ENCODE results near the gene NUMBL.

- TF ChIP-seq, protein P1, sequence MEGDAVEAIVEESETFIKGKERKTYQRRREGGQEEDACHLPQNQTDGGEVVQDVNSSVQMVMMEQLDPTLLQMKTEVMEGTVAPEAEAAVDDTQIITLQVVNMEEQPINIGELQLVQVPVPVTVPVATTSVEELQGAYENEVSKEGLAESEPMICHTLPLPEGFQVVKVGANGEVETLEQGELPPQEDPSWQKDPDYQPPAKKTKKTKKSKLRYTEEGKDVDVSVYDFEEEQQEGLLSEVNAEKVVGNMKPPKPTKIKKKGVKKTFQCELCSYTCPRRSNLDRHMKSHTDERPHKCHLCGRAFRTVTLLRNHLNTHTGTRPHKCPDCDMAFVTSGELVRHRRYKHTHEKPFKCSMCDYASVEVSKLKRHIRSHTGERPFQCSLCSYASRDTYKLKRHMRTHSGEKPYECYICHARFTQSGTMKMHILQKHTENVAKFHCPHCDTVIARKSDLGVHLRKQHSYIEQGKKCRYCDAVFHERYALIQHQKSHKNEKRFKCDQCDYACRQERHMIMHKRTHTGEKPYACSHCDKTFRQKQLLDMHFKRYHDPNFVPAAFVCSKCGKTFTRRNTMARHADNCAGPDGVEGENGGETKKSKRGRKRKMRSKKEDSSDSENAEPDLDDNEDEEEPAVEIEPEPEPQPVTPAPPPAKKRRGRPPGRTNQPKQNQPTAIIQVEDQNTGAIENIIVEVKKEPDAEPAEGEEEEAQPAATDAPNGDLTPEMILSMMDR (IDR thresholded peaks at IDR 0.05; ENCODE audit: poor library complexity, severe bottlenecking): no peak
- no peak for TF ChIP-seq REST (IDR thresholded peaks at IDR 0.05; ENCODE audit: borderline replicate concordance)
- no peak for TF ChIP-seq POLR2AphosphoS5 (IDR thresholded peaks at IDR 0.05)
- TF ChIP-seq EZH2 (IDR thresholded peaks at IDR 0.05; ENCODE audit: borderline replicate concordance, insufficient read depth, low read length, poor library complexity, severe bottlenecking): no peak
- no peak for TF ChIP-seq TAF1 (IDR thresholded peaks at IDR 0.05; ENCODE audit: low read depth)
Observed at GRCh38 chr19:40697007-40697406, 6.6 kb upstream of the NUMBL start.

Measured in neural cell (in vitro differentiated cells).